B cell (primary cell): ENCODE measurements around the gene WEE2. TPM values are rescaled to one million over a fixed set of nuclear protein-coding genes. Genes with fewer than 3 reads are reported as not detected.

Experiments used
- ATAC-seq: fragments of 200-7000 bp; cut with Tn5 transposase; one replicate; pipeline ENCODE4 v1.10.0; 2021; ENCODE audit warnings: low read depth, mild to moderate bottlenecking, moderate number of reproducible peaks, moderate library complexity
- CTCF ChIA-PET: fragments of 350-600 bp; sonication (Branson Sonifier 250); formaldehyde crosslinking; loops from one replicate; lab custom pipeline; 2021; ENCODE audit warnings: antibody characterized with exemption, inconsistent platforms; lab: Charles Lee
- POLR2A ChIA-PET: fragments of 350-600 bp; sonication (Branson Sonifier 250); formaldehyde crosslinking; loops from one replicate; lab custom pipeline; 2021; ENCODE audit warnings: antibody characterized with exemption; lab: Charles Lee
- DNase-seq: peaks from one replicate; pipeline ENCODE4 v3.0.0; 2013
- H2AFZ ChIP-seq: 2 replicates; pipeline ENCODE4 v1.6.1; 2012; ENCODE audit warnings: mild to moderate bottlenecking, low read depth, low read length; ENCODE audit not compliant: insufficient read depth, poor library complexity, severe bottlenecking
- H3K27ac ChIP-seq, 2 donors: 1 replicate in 1 of 2; 2 replicates in 1 of 2; pipeline ENCODE4 v1.5.1; 2012 to 2013; ENCODE audit warnings: low read length in 2 of 2, mild to moderate bottlenecking in 2 of 2, moderate library complexity in 1 of 2
- H3K27me3 ChIP-seq, 4 experiments: fragments of 200-600 bp in 1 of 4; sonication (generic) in 1 of 4; replicated peaks in 1 of 4; 1 replicate in 2 of 4; 2 replicates in 2 of 4; pipeline versions ENCODE4 v1.6.1 to v1.7.0; 2013 to 2016; ENCODE audit warnings: low read length in 3 of 4, mild to moderate bottlenecking in 2 of 4, mixed read lengths in 1 of 4, moderate library complexity in 1 of 4; ENCODE audit not compliant: insufficient read depth in 4 of 4, control insufficient read depth in 3 of 4; ENCODE audit errors: control extremely low read depth in 1 of 4
- H3K36me3 ChIP-seq, 2 experiments: replicated peaks in 1 of 2; 1 replicate in 1 of 2; 2 replicates in 1 of 2; pipeline versions ENCODE4 v1.6.1 to v1.7.1; 2013; ENCODE audit warnings: low read length in 1 of 2; ENCODE audit not compliant: insufficient read depth in 2 of 2, control insufficient read depth in 1 of 2; ENCODE audit errors: control extremely low read depth in 1 of 2, extremely low read depth in 1 of 2
- H3K4me1 ChIP-seq, 2 donors: fragments of 200-600 bp in 1 of 2; sonication (generic) in 1 of 2; 1 replicate in 1 of 2; 2 replicates in 1 of 2; pipeline versions ENCODE4 v1.5.1 to v1.6.1; 2013 to 2017; ENCODE audit warnings: low read length in 2 of 2; ENCODE audit not compliant: control insufficient read depth in 2 of 2, insufficient read depth in 2 of 2
- H3K4me2 ChIP-seq: replicated peaks from 2 replicates; pipeline ENCODE3; 2012; ENCODE audit warnings: mild to moderate bottlenecking, low read depth, low read length; ENCODE audit not compliant: poor library complexity, severe bottlenecking
- H3K4me3 ChIP-seq, 5 experiments: fragments of 200-600 bp in 1 of 5; sonication (generic) in 1 of 5; 1 replicate in 3 of 5; 2 replicates in 2 of 5; pipeline versions ENCODE4 v1.5.1 to v1.7.0; 2011 to 2016; ENCODE audit warnings: low read length in 4 of 5, mild to moderate bottlenecking in 4 of 5, low read depth in 2 of 5, control low read depth in 1 of 5, moderate library complexity in 1 of 5; ENCODE audit not compliant: insufficient read depth in 1 of 5; ENCODE audit errors: control extremely low read depth in 1 of 5, extremely low read depth in 1 of 5
- H3K79me2 ChIP-seq: fragments of 200-600 bp; sonication (generic); one replicate; pipeline ENCODE4 v1.6.0; 2016; ENCODE audit warnings: low read length; ENCODE audit not compliant: control insufficient read depth, insufficient read depth
- H3K9ac ChIP-seq: fragments of 200-600 bp; sonication (generic); 2 replicates; pipeline ENCODE4 v1.6.1; 2017; ENCODE audit warnings: mild to moderate bottlenecking, low read length, moderate library complexity
- H3K9me3 ChIP-seq, 3 donors: one replicate each; pipeline versions ENCODE4 v1.6.1 to v1.7.1; 2013; ENCODE audit warnings: low read length in 2 of 3; ENCODE audit not compliant: control insufficient read depth in 2 of 3, insufficient read depth in 1 of 3; ENCODE audit errors: control extremely low read depth in 1 of 3
- H4K20me1 ChIP-seq: 2 replicates; pipeline ENCODE4 v1.6.0; 2012; ENCODE audit warnings: mild to moderate bottlenecking, low read length; ENCODE audit not compliant: insufficient read depth, control insufficient read depth, poor library complexity, severe bottlenecking
- H3K27ac Mint-ChIP-seq: one replicate; pipeline ENCODE4 v1.8.0; 2021; ENCODE audit warnings: mixed read lengths
- H3K27me3 Mint-ChIP-seq: one replicate; pipeline ENCODE4 v1.8.0; 2021; ENCODE audit warnings: mixed read lengths
- H3K4me1 Mint-ChIP-seq: one replicate; pipeline ENCODE4 v1.8.0; 2021; ENCODE audit warnings: mixed read lengths
- H3K4me3 Mint-ChIP-seq: one replicate; pipeline ENCODE4 v1.8.0; 2021; ENCODE audit warnings: mixed read lengths
- H3K9me3 Mint-ChIP-seq: one replicate; pipeline ENCODE4 v1.8.0; 2022; ENCODE audit warnings: mixed read lengths; ENCODE audit not compliant: insufficient read depth
- EZH2 ChIP-seq: IDR thresholded peaks from 2 replicates; pipeline ENCODE4 v1.6.1; 2012; ENCODE audit warnings: borderline replicate concordance, low read depth, mild to moderate bottlenecking, moderate library complexity, low read length; ENCODE audit not compliant: insufficient read depth, poor library complexity, severe bottlenecking
- WGBS: methylation state at CpG from one replicate; pipeline ENCODE4 v1.1.5; 2013; ENCODE audit warnings: missing lambda C conversion rate; ENCODE audit not compliant: insufficient coverage; 5-methylcytosine and 5-hydroxymethylcytosine counted together
- intact Hi-C: fragments of 100-400 bp; cut with micrococcal nuclease; formaldehyde crosslinking; loops from one replicate; pipeline ENCODE4 v1.10.0; 2022
- polyA plus RNA-seq: library from polyadenylated mRNA; depleted of rRNA; stranded (reverse); fragments of >200 nt; gene quantifications from 2 replicates; pipeline ENCODE4 v1.2.3, GENCODE V29; 2012
- total RNA-seq, 2 donors: library from RNA; stranded (reverse); fragments of 120-200 nt in 1 of 2; gene quantifications; 1 replicate in 1 of 2; 2 replicates in 1 of 2; pipeline versions ENCODE4 v1.2.3 to v1.2.4, GENCODE V29; 2013 to 2022
- TF ChIP-seq, protein P1 (sequence below): fragments of 200-600 bp; IDR thresholded peaks from one replicate; pipeline ENCODE4 v1.8.0; 2022; ENCODE audit warnings: antibody characterized with exemption, mild to moderate bottlenecking

WEE2 gene
- total and polyA plus RNA-seq, 2 donors (not counting 1 experiment from before 2014, with no cell fraction given) = not detected

DNA sequence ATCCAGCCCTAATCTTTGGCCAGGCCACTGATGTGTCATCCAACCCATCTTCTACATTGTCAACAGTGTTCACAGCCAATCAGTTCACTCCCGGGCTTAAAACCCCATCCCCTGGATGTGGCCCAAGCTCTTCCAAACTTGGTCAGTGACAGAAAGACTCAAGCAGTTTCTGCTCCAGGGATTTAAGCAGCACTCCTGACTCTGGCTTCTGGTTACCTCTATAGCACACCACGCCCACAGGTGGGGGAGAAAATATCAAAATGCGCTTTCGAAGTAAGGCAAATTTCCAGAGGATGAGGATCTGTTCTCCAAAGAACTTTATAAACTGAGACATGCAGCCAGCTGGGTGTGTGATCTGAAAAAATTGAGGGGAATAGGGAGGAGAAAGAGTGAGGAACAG lies 42.1 kb upstream of the WEE2 start:
- Histone ChIP-seq H3K27ac (no peak overlapping the region), H3K4me2 (no peak overlapping the region), H3K4me3 (no peak overlapping the region), H2AFZ (no peak overlapping the region), H3K9ac (no peak overlapping the region), H3K27me3 (no peaks in the 10 kb centered on the region), H4K20me1 (no peaks in the 10 kb centered on the region), H3K79me2 (no peaks in the 10 kb centered on the region), H3K4me1 (no peaks in the 10 kb centered on the region), H3K9me3 (no peaks in the 10 kb centered on the region), H3K36me3 (peaks cover 7 to 56% of the 10 kb centered on the region in 2 experiments)
- TF ChIP-seq, protein P1, sequence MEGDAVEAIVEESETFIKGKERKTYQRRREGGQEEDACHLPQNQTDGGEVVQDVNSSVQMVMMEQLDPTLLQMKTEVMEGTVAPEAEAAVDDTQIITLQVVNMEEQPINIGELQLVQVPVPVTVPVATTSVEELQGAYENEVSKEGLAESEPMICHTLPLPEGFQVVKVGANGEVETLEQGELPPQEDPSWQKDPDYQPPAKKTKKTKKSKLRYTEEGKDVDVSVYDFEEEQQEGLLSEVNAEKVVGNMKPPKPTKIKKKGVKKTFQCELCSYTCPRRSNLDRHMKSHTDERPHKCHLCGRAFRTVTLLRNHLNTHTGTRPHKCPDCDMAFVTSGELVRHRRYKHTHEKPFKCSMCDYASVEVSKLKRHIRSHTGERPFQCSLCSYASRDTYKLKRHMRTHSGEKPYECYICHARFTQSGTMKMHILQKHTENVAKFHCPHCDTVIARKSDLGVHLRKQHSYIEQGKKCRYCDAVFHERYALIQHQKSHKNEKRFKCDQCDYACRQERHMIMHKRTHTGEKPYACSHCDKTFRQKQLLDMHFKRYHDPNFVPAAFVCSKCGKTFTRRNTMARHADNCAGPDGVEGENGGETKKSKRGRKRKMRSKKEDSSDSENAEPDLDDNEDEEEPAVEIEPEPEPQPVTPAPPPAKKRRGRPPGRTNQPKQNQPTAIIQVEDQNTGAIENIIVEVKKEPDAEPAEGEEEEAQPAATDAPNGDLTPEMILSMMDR = no peak
- TF ChIP-seq EZH2 = no peak
- ATAC-seq (no peak), DNase-seq (no peak)
- H3K9me3 Mint-ChIP-seq = no peaks in the 10 kb centered on the region
- no peak overlapping the region for H3K27ac Mint-ChIP-seq
- ChIA-PET CTCF (interaction anchor here (1.0 kb wide), 1 partner anchor 12 kb away, joined by 8 read pairs; no protein-coding TSS in a partner anchor), POLR2A (no interaction called here)
- no peak overlapping the region for H3K4me3 Mint-ChIP-seq
- no peaks in the 10 kb centered on the region for H3K27me3 Mint-ChIP-seq
- peaks cover 4% of the 10 kb centered on the region for H3K4me1 Mint-ChIP-seq
- 100% methylated on average over 1 of the region's 4 CpGs for WGBS
- intact Hi-C loops = no loop called here

DNA sequence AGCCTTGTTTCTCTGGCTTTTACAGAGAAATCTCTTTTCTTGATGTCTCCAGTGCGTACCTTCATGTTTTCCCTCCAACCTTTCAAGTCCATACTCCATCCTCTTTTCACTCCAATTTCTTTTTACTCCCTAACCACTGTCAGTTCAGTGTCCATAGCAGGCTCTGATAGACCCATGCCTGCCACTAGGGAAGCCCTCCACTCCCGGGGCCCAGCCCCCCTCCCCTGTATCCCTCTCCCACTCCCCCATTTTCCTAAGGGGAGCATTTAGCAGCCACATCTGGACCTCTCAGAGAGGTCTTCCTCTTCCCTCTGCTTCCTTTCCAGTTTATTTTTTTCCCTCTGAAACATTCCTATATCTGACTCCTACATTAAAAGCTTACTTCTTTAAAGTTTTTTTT lies 39.3 kb upstream of the WEE2 start:
- ATAC-seq (no peak), DNase-seq (no peak)
- 100% methylated on average over 2 of the region's 2 CpGs for WGBS
- H3K9ac ChIP-seq = no peak overlapping the region
- H3K27me3 ChIP-seq = no peaks in the 10 kb centered on the region
- H3K36me3 ChIP-seq = peaks cover 9 to 56% of the 10 kb centered on the region in 2 experiments
- Mint-ChIP-seq H3K27me3 (no peaks in the 10 kb centered on the region), H3K9me3 (no peaks in the 10 kb centered on the region), H3K27ac (no peak overlapping the region), H3K4me1 (peaks cover 1% of the 10 kb centered on the region), H3K4me3 (no peak overlapping the region)
- H3K9me3 ChIP-seq = no peaks in the 10 kb centered on the region
- no peak overlapping the region for H2AFZ ChIP-seq
- ChIA-PET POLR2A (no interaction called here), CTCF (interaction anchor here (1.1 kb wide), 1 partner anchor 32 kb away, joined by 3 read pairs; no protein-coding TSS in a partner anchor)
- no peak overlapping the region for H3K27ac ChIP-seq
- H3K4me2 ChIP-seq = no peak overlapping the region
- intact Hi-C loops = no loop called here
- no peaks in the 10 kb centered on the region for H3K4me1 ChIP-seq
- H3K4me3 ChIP-seq = no peak overlapping the region
- no peak for TF ChIP-seq EZH2
- TF ChIP-seq, protein P1 = no peak
- H4K20me1 ChIP-seq = no peaks in the 10 kb centered on the region
- no peaks in the 10 kb centered on the region for H3K79me2 ChIP-seq
